Stimulated activated CD4-positive, alpha-beta T cell treated with anti-CD3 and anti-CD28 coated beads, Interleukin-1b, Interleukin-23, amount 100 ng/mL, for 4 hours (primary cell): Measurements from ENCODE around the gene GPRASP2.
A peak's percentile ranks its signal among the peaks of the same experiment; 100 is the strongest.

ENCODE experiments used
- DNase-seq, 2 donors: peaks; one replicate each; pipeline ENCODE4 v3.0.0-alpha.2; 2020; ENCODE audit warnings: low read depth in 2 of 2

Gene GPRASP2

DNA sequence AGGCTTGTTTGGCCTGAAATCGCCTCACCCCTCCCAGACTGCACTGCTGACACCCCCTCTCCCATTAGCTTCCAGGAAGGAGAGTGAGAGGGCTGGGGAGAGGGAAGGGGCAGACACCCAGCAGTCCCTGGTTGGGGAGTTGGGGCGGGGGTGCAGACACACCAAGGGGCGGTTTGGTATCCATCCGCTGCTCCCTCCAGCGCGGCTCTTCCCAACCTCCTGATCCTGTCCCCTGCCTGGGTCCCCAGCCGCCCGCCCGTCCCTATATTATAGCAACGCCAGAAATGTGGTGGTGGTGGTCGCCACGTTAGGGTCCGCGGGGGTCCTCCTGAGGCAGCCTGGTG, 33.2 kb downstream of the GPRASP2 start:
- no peak for DNase-seq

DNA sequence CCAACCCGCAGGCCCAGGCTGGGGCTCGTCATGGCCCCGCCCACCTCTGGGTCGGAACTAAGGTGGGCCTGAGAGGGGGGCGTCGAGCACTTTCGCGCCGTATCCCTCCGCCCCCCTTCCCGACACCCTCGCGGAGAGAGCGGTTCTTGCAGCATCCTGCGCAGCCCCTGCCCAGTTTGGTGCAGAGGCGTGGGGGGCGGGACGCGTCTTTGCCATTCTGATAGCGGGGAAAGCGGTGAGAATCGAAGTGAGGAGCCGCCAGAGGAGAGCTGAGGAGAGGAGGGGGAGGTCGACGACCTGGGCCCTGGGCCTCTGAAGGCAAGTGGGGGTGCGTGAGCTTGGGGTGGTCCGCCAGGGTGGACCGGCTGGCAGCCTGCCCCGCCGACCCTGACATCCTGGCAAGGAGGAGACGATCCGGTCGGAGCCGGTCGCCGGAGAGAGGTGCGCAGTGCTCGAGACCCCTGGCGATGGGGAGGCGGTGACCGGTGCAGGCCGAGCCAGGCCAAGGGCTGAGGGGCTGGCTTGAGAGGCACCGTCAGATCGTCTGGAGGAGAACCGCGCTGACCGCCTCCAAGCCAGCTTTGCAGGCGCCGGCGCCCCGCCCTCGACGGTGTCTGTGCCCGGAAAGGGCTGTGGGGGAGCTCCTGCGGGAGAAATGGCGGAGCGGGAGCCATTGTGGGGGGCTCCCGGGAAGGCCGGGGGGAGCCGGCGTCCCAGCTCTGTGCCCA, 33.8 kb downstream of the GPRASP2 start:
- DNase-seq = peak in 1 of 2 donors; percentile 8

GRCh38 chrX:102765217-102765616, 53.0 kb downstream of the GPRASP2 start:
- no peak for DNase-seq

DNA sequence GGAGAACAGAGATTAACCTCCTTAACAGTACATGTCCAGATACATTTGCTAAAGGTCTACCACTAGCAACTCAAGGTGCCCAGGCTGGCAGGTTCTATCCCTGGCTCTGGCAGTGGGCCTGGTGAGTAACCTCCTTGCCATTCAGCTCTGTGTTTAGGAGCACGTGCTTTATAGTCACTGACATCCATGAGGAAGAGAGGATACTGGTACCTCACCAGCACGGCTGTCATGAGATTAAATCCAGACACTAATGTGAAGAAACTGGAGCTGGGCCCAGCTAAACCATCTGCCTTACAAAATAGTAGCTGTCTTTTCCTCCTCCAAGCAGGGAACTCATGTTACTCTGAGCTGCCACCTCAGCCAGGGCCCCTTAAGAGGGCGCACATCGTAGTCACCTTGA, 53.6 kb downstream of the GPRASP2 start:
- DNase-seq = no peak

DNA sequence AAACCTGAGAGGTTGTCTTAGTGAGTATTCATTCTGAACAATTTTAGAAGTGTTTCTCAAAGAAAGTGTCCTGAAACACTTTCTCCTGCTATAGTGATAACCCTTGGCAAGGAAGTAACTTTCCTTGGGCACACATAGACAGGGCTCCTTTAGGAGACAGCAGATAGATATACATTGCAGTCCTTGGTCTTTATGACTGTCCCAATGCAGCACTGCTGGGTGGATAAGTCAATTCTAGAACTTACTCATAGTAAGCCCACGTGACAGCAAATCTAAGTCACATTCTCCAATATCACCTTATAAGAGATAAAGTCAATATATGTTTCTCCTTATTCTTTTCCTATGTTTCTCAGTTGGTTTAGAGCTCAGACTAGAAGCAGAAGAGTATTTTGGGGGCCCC, 55.0 kb downstream of the GPRASP2 start:
- no peak for DNase-seq
